CD4-positive, alpha-beta T cell treated with Interferon alpha-2 for 1 hour (primary cell): ENCODE results near the gene IFNAR1.

ENCODE experiments used
- DNase-seq, 2 donors: peaks; one replicate each; pipeline ENCODE4 v3.0.0-alpha.2; 2020 to 2022

IFNAR1 gene

DNA sequence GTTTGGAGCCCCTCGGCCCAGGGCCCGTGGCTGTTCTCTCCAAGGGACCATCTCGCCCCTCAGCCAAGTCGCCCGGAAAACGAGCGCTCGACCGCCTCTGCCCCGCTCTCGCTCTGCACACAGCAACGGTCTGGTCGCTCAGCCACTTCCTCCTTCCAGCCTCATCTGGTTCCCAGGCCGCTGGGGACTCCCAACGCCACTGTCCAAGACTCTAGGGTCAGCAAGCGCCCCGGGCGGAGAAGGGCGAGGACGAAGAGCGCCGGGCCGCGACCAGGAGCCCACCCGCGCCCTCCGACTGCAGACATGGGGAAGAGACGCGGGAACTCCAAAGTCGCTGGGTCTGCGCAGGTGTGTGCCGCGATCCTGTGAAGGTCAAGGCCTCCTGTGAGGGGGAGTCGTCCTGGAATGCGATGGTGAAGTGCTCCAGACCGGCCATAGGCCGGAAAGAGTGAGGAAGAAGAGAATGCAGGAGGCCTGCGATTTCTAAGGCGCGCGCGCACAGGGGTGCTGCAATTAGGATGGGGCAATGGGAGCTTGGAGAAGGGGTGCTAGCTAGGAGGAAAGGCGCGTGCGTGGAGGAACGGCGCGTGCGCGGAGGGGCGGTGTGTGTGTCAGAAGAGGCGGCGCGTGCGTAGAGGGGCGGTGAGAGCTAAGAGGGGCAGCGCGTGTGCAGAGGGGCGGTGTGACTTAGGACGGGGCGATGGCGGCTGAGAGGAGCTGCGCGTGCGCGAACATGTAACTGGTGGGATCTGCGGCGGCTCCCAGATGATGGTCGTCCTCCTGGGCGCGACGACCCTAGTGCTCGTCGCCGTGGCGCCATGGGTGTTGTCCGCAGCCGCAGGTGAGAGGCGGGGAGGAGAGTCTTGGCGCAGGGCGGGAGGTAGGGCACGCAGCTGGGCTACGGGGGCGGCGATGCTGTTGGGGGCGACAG is at the start of gene IFNAR1:
IFNAR1 (plus strand) TSS at position 680 of the 931 bp plus-strand sequence; CDS start at position 766, 86 bp downstream.
- peak; percentile 97 to 98 for DNase-seq

DNA sequence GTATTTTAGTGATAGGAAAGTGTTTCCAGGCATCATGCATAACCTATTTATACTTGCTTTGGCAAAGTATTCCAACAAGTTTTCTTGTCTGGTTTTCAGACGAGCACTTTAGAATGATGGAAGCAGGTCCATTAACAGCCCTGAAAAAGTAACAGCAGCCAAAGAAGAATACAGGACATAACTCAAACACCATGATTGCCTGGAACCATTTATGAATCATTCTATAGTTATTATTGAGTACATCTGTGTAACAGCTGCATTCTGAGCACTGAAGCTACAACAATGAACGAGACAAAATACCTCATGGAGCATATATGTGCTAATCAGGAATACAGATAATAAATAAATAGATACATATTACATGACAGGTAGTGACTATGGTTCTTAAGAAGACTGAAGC is 46.0 kb upstream of the IFNAR1 start:
- no peak for DNase-seq

DNA sequence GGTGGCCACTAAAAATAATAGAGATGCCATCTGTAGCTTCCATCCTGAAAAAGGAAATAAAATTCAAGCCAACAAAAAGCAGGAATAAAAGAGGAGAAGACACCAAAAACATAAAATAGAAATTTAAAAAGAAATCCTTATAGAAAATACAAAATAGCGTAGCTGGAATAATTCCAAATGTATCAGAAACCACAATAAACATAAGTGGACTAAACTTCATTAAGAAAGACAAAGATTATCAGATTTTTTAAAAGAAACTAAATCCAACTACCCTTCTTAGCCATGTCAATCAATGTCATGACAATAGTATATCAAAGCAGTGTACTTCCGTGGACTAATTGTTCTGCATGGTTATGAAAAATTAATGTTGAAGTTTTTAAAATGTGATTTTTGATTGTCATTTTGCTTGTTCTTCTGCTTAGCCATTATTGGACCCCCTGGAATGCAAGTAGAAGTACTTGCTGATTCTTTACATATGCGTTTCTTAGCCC is 45.4 kb upstream of the IFNAR1 start:
- no peak for DNase-seq

DNA sequence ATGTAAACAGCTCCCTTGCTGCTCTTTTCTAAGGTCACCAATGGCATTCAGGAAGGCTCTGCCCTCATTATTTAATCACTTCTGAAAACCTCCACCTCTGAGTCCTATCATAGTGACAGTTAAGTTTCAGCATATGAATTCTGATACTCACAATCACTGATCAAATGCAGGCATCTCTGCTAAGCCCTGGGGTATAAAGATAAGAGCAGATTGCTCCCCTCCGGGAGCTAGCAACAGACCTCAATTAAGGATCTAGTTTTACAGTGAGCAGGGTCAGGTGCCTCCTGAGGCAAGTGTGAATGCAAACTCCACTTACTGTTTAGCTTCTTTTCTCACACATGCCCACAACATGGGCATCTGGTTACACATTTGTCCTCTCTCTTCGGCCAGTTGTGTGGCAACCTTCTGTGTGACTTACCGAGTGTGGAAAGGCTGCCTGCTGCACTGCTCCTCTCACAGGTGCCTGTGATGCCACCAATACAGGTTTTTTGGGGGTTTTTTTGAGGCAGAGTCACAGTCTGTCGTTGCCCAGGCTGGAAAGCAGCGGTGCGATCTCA is 43.6 kb upstream of the IFNAR1 start:
- DNase-seq = no peak

DNA sequence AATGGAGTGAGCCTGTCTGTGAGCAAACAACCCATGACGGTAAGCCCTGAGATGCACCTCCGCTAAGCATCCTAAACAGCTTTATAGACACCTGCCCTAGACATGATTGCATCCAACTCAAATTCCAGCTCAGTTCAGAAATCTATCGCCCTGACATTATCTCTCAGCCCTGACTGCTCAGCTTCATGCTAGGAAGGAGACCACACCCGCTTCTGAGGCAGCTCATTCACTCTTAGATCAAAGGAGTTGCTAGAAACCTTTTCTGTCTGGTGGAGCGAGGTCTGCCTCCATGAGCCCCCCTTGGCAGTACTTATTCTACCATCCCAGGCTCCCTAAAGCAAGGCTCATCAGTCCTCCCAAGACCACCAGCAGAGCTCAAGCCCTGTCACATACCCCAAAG is 41.6 kb upstream of the IFNAR1 start:
- no peak for DNase-seq

DNA sequence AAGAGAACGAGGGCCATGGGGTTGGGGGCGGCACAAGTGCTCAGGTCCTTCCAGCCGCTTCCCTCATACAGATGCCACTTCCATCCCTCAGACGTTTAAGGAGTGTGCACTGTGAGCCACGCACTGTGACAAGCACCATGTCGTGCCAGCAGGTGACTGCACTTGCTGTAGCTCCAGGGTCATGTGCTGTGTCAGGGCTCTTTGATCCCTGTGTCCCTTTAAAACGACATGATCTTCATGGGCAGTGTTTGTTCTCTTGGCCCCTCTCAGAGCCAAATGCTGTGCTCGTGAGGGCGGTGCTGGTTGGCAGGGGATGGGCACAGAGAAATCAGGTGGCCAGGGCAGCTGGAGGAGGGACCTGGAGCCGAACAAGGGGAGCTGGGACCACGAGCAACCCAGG is 38.7 kb upstream of the IFNAR1 start:
- DNase-seq = no peak

DNA sequence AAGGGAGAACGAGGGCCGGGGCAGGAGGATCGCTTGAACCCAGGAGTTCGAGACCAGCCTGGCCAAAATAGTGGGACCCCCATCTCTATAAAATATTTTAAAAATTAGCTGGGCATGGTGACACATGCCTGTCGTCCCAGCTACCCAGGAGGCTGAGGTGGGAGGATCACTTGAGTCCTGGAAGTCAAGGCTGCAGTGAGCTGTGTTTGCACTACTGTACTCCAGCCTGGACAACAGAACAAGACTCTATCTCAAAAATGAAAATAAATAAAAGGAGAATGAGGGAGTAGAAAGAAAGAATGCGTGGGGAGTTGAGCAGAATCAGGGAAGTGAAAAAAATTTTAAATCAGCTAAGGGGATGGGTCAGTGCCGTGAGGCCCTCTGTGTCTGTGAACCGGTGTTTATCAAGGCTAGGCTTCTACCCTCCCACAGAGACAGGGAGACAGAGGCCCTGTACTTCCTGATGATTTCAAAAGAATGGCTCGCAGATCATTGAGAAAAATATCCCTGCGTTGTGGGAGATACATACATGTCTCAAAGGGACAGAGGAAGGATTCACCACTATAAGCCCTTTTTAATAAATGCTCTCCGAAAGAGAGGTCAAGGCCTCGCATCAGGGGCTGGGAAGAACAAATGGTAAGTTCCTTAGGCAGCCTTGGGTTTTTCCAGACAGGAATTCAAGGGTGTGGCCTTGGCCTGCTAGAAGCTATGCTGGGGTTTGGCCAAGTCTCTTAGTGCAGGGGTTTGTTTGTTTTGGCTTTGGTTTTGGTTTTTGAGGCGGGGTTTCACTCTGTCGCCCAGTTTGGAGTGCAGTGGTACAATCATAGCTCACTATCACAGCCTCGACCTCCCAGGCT is 37.9 kb upstream of the IFNAR1 start:
- DNase-seq = no peak

DNA sequence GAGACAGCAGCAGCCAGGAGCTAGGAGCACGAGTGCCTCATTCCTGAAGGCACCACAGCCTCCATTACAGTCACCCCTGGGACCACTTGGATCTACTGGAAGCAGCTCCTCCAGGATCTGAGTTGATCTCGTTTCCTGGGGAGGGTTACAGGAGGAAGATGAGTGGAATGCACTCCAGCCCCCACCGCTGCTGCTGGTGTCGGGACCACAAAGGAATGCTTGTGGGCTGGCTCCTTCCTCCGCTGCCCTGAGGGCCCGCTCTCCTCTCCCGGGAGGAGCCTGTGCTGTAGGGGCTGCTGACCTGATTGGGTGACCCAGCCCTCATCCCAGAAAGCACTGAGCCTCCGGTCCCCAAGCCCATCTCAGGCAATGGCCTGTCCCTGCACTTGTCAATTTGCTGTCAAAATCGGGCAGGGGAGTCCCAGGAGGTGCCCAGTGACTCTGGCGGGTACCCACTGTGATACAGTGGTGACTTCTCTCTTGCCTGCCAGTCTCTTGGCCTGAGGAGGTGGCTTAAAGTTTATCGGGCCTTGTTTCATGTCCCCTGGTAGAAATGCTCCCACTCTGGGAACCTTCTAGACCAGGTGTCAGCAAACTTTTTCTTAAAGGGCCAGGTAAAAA is 35.5 kb upstream of the IFNAR1 start:
- no peak for DNase-seq

DNA sequence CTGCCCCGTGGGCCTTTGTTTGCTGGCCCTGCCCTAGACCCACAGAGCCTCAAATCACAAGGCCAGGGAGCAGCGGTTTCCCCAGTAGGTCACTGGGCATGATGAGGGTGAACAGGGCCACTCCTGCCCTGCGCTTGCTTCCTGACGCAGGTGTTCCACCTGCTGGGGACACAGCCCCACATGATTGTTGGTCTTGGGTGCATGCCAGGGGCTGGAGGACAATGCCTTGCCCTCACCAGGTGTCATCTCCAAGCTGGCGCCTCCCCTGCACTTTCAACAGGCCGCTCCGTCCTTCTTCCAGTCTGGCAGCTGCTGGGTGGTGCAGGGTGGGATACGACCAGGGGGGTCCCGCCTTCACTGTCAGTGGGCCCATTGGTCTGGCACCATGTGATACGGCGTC is 34.3 kb upstream of the IFNAR1 start:
- no peak for DNase-seq

DNA sequence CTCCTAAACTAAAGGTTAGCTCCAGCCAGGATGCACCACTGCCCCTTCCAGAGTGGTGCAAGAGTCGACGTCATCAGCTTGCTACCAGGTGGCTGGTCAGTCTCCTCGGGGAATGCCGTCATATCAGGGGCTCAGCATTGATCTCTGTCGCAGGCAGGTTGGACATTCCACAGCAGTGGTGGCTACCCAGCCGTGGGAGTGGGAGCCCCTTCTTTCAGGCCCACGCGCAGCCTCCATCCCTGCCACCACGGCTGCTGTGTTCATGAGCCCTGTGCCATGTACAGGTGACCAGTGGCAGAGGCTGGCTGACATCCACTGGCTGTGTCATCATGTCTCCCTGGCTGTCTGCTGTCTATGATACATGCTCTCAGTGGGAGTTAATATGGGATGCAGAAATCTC is 33.1 kb upstream of the IFNAR1 start:
- DNase-seq = no peak

DNA sequence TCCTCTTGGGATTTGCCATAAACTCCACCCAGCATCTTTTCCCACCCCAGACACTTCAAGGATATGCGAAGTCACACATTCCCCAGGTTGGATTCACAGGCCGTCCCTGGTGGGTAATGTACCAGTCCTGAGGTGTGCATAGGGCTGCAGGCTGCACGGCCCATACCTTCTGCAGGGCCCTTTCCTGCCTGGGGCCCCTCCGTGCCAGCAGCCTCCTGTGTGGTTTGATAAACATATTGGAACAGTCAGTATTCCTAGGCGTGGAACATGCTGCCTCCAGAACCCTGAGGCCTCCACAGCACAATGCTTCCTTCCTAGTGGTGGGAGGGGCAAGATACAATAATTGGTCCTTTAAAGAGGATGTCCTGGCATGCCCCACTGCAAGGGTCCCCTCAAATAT is 32.0 kb upstream of the IFNAR1 start:
- no peak for DNase-seq

DNA sequence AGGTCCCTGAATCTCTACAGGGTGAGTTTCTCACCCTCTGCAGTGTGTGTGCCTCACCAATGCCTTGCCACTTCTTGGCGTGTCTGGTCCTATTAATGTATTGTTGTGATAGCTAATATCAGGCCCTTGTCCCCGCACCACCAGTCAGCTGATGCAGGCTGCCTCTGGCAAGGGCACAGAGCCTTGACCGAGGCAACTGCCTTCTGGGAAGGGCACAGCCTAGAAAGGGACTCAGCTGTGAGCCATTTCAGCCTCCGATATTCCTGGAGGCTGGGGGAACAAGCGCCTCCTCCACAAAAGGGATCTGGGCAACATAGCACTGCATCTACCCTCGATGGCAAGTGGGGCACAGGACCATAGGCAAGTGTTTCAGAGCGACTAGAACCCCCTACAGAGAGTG is 31.6 kb upstream of the IFNAR1 start:
- DNase-seq = no peak

DNA sequence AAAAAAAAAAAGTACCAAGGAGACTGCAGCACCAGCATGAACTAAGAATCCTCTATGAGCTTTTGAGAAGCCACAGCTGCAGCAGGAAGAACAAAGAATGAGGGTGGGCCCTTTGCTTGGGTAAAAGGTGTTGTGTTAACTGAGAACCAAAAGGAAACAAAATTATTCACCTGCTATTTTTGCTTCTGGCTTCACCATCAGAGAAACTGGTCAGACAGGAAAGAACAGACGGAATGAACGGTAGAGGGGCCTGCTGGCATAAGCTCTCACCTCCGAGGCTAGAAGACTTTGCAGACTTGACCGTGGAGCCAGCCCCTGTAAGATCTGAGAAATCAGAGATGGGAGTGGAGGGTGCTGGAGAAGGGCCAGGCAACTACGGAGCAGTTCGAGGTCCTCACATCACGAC is 31.0 kb upstream of the IFNAR1 start:
- peak in 1 of 2 donors; percentile 22 for DNase-seq

DNA sequence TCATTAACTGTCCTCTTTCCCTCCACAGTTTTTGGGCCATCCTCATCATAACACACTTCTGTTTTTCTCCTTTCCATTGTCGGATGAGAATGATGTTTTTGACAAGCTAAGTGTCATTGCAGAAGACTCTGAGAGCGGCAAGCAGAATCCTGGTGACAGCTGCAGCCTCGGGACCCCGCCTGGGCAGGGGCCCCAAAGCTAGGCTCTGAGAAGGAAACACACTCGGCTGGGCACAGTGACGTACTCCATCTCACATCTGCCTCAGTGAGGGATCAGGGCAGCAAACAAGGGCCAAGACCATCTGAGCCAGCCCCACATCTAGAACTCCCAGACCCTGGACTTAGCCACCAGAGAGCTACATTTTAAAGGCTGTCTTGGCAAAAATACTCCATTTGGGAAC is 28.6 kb upstream of the IFNAR1 start:
- DNase-seq = peak in 1 of 2 donors; percentile 51

DNA sequence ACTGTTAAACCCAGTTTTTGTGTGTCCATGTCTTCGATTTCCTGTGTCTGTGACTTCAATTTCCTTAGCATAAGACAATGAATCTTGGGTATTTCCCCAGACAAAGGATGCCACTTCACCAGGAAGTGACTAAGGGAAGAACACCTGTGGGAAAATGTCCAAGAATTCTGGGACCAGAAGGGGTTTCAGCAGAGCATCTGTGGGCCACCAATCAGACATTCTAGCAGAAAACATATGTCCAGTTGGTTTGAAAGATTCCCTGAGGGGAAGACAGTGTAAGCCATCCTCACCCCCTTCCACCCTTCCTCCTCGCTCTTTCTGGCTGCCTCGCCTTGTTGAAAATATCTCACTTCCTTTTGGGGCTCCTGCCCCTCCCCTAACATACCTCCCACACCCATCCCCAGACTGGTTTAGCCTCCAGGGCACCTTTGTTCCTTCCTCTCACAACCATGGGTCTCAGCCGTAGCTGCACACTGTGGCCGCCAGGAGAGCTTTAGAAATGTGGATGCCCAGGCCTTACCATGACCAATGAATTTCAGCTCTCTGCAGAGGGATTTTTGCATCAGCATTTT is 25.5 kb upstream of the IFNAR1 start:
- peak; percentile 56 to 62 for DNase-seq

DNA sequence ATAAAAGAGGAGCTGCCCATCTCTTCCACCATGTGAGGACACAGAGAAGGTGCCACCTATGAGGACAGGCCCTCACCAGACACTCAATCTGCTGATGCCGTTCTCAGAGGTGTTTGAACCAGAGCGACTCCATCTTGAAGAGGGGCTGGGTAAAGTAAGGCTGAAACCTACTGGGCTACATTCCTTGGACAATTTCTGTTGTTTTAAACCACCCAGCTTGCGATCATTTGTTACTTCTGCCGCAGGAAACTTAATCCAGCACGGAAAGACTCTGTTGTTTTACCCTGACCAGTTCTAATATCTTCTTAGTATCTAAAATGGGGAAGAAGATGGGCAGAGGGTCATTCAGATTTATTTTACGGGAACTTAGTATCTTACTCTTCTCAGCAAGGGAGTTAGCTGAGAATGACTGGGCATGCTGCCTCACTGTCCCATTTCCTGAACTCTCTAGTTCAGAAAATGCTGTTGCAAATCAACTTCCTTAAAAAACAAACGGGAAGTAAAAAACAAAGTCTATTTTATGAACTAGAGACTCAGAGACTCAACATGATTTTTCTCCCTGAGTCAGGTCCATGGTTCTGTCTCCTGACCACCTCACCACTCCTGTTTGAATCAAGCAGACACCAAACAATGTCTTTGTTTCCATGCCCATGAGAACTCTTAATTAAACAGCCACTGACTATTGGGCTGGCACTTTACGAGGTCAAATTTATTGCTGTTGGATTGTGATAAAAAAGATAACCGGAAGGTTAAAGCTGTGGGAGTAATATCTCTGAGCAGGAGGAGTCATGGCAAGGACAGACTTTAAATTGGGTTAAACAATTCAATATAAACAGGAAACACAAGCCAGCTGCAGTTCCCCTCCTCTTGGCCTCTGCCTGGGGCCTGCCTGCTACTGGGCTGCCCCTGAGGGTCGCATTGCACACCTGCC is 23.8 kb upstream of the IFNAR1 start:
- peak; percentile 13 to 57 for DNase-seq

DNA sequence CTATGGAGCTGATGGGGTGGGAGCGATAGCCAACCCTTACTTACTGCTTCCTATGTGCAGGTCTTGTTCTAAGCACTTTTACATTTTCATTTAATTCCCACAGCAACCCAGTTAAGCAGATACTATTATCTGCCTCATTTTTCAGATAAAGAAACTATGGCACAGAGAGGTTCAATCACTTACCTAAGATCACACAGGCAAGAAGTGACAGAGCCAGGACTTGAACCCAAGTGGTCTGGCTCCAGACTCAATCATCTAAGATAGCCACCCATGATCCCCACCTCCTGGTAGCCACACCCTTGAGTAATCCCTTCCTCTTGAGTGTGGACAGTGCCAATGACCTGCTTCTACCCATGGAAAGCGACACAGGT is 23.2 kb upstream of the IFNAR1 start:
- no peak for DNase-seq

DNA sequence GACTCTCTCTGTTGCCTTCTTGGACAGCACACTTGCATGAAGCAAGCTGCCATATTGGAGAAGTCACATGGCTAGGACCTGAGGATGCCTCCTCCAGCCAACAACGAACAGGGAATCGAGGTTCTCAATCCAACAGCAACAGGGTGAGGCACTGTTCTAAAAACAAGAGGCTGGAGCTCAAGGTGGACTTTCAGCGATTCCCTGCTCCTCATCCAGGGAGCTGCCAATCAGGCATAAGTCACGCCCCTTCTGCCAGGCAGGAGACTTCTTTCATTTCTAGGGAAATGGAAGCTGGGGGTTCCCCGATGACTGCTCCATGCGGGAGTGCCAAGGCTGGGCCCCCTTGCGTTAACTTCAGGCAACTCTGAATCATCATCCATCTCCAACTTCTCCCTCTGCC is 22.7 kb upstream of the IFNAR1 start:
- DNase-seq = peak in 1 of 2 donors; percentile 36

DNA sequence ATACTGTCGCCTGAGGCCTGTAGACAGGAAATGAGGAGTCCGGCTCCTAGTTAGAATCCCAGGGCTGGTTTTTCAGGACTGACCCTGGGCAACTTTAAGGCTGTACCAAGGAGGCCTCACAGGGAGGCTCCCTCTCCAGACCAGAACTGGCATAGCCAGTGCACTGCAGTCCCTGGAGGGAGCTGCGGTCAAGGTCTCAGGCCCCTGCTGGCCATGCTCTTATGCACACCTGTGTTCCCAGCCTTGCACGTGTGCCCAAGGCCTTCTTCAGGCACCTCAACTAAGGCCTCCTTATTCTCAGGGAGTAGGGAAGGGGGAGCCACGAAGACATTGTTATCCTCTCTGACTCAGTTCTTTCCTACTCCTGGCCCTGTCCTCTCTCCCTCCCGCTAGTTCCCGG is 22.0 kb upstream of the IFNAR1 start:
- DNase-seq = no peak

DNA sequence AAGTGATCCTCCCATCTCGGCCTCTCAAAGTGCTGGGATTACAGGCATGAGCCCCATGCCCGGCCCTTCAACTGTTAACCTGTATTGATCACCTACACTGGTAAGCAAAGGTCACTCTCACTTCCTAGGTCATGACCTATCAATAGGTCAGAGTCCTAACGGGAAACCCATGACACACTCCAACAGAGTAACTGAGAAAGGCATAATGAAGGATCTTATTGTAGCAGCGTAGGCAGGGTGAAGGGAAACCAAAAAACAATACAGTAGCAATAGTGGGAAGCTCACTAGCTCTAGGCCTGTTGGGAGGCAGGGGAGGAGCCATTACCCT is 19.5 kb upstream of the IFNAR1 start:
- DNase-seq = no peak

DNA sequence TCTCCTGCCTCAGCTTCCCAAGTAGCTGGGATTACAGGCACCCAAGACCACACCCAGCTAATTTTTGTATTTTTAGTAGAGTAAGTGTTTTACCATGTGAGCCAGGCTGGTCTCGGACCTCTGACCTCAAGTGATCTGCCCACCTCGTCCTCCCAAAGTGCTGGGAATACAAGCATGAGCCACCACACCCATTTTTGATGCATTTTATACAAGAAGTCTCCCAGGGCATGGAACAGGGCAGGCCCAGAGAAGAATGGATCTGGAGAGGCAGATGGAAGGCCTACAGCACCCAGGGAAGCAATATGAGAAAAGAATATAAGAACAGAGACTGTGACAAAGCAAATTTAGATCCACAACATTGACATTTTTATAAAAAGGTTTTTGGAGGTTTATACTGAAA is 18.8 kb upstream of the IFNAR1 start:
- no peak for DNase-seq
